DOHH2 (cell line): Measurements from ENCODE around the gene JAK1.

Experiments used
- CTCF ChIP-seq: fragments of 200-600 bp; sonication (generic); IDR thresholded peaks from one replicate; pipeline ENCODE4 v1.5.1; 2014; ENCODE audit warnings: antibody characterized with exemption, mild to moderate bottlenecking, low read depth, low read length; ENCODE audit not compliant: poor library complexity, severe bottlenecking
- EZH2phosphoT487 ChIP-seq: fragments of 200-600 bp; sonication (generic); IDR thresholded peaks from 2 replicates; pipeline ENCODE4 v1.6.1; 2017; ENCODE audit warnings: borderline replicate concordance, mild to moderate bottlenecking, antibody characterized with exemption, low read length, moderate library complexity, mixed read lengths

- TF ChIP-seq CTCF = no peak
- TF ChIP-seq EZH2phosphoT487 = no peak
Measured at GRCh38 chr1:64850846-64851245, 115.5 kb downstream of the JAK1 start.
